ENCODE measurements around the gene MCTP1.

The MCTP1 gene

GRCh38 chr5:95155888-95156287 lies 129.0 kb downstream of the MCTP1 start:
- TF ChIP-seq TEAD4 (IDR thresholded peaks at IDR 0.05) (no peak), CREB1 (IDR thresholded peaks at IDR 0.05; ENCODE audit: low read depth) (no peak), NFIC (IDR thresholded peaks at IDR 0.05) (no peak), TCF12 (IDR thresholded peaks at IDR 0.05; ENCODE audit: low read depth) (no peak), TAF1 (IDR thresholded peaks at IDR 0.05; ENCODE audit: low read depth) (no peak), USF1 (IDR thresholded peaks at IDR 0.05) (no peak), FOXM1 (IDR thresholded peaks at IDR 0.05; ENCODE audit: borderline replicate concordance, low read depth) (no peak), RAD21 (IDR thresholded peaks at IDR 0.05; ENCODE audit: low read depth) (no peak), CEBPB (IDR thresholded peaks at IDR 0.05) (no peak), EP300 (IDR thresholded peaks at IDR 0.05; ENCODE audit: borderline replicate concordance) (no peak), YY1 (IDR thresholded peaks at IDR 0.05; ENCODE audit: low read depth) (no peak), ZBTB7A (IDR thresholded peaks at IDR 0.05; ENCODE audit: low read depth) (no peak), REST (IDR thresholded peaks at IDR 0.05; ENCODE audit: low read depth) (no peak), MAX (IDR thresholded peaks at IDR 0.05) (no peak), EGR1 (IDR thresholded peaks at IDR 0.05) (no peak)

GRCh38 chr5:95153511-95153910 lies 131.4 kb downstream of the MCTP1 start:
- TF ChIP-seq ZBTB7A (IDR thresholded peaks at IDR 0.05; ENCODE audit: low read depth) = no peak
- no peak for TF ChIP-seq MAX (IDR thresholded peaks at IDR 0.05)
- no peak for TF ChIP-seq FOXM1 (IDR thresholded peaks at IDR 0.05; ENCODE audit: borderline replicate concordance, low read depth)
- TF ChIP-seq REST (IDR thresholded peaks at IDR 0.05; ENCODE audit: low read depth) = no peak
- no peak for TF ChIP-seq YY1 (IDR thresholded peaks at IDR 0.05; ENCODE audit: low read depth)
- no peak for TF ChIP-seq NFIC (IDR thresholded peaks at IDR 0.05)
- TF ChIP-seq TEAD4 (IDR thresholded peaks at IDR 0.05) = no peak
- no peak for TF ChIP-seq TAF1 (IDR thresholded peaks at IDR 0.05; ENCODE audit: low read depth)
- TF ChIP-seq CREB1 (IDR thresholded peaks at IDR 0.05; ENCODE audit: low read depth) = no peak
- TF ChIP-seq CEBPB (IDR thresholded peaks at IDR 0.05) = no peak

- no peak for TF ChIP-seq REST (IDR thresholded peaks at IDR 0.05; ENCODE audit: low read depth)
- TF ChIP-seq ZBTB7A (IDR thresholded peaks at IDR 0.05; ENCODE audit: low read depth) = no peak
- TF ChIP-seq CEBPB (IDR thresholded peaks at IDR 0.05) = no peak
- TF ChIP-seq EP300 (IDR thresholded peaks at IDR 0.05; ENCODE audit: borderline replicate concordance) = no peak
- TF ChIP-seq USF1 (IDR thresholded peaks at IDR 0.05) = no peak
- no peak for TF ChIP-seq YY1 (IDR thresholded peaks at IDR 0.05; ENCODE audit: low read depth)
- no peak for TF ChIP-seq TEAD4 (IDR thresholded peaks at IDR 0.05)
- TF ChIP-seq TCF12 (IDR thresholded peaks at IDR 0.05; ENCODE audit: low read depth) = no peak
- no peak for TF ChIP-seq MAX (IDR thresholded peaks at IDR 0.05)
- TF ChIP-seq TAF1 (IDR thresholded peaks at IDR 0.05; ENCODE audit: low read depth) = no peak
- no peak for TF ChIP-seq NFIC (IDR thresholded peaks at IDR 0.05)
- no peak for TF ChIP-seq EGR1 (IDR thresholded peaks at IDR 0.05)
- TF ChIP-seq RAD21 (IDR thresholded peaks at IDR 0.05; ENCODE audit: low read depth) = no peak
- no peak for TF ChIP-seq FOXM1 (IDR thresholded peaks at IDR 0.05; ENCODE audit: borderline replicate concordance, low read depth)
- no peak for TF ChIP-seq CREB1 (IDR thresholded peaks at IDR 0.05; ENCODE audit: low read depth)
These were observed 132.4 kb downstream of the MCTP1 start for GRCh38 chr5:95152535-95152934.

- no peak for TF ChIP-seq ZBTB7A (IDR thresholded peaks at IDR 0.05; ENCODE audit: low read depth)
- no peak for TF ChIP-seq EGR1 (IDR thresholded peaks at IDR 0.05)
- no peak for TF ChIP-seq MAX (IDR thresholded peaks at IDR 0.05)
- no peak for TF ChIP-seq CEBPB (IDR thresholded peaks at IDR 0.05)
- no peak for TF ChIP-seq TEAD4 (IDR thresholded peaks at IDR 0.05)
- no peak for TF ChIP-seq USF1 (IDR thresholded peaks at IDR 0.05)
- no peak for TF ChIP-seq TAF1 (IDR thresholded peaks at IDR 0.05; ENCODE audit: low read depth)
- no peak for TF ChIP-seq YY1 (IDR thresholded peaks at IDR 0.05; ENCODE audit: low read depth)
These were observed 132.8 kb downstream of the MCTP1 start for GRCh38 chr5:95152131-95152530.
